COLO668 (cell line): ENCODE data around the gene MFAP3L.

Experiments
- DNase-seq: peaks from one replicate; lab custom pipeline; 2025; ENCODE audit not compliant: unreplicated experiment; lab: John Stamatoyannopoulos, UW

Gene MFAP3L

DNA sequence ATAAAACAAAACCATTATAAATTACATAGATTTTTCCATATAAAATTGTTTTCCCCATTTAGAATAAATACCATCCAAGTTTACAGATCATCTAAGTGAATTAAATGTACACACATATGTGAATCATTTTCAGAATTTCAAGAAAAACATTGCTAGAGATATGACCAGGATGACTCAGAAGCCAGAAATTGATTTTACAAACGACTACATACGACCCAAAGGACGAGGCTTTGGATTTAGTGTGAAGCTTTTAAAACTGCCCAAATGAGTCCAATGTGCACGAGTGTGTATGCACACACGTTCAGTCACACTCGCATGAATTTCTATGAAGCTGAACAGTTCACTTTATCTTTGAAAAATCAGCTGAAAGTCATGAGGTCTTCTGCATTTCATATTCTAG is 37.9 kb downstream of the MFAP3L start:
- no peak for DNase-seq

- DNase-seq: no peak
These were observed 38.6 kb downstream of the MFAP3L start for GRCh38 chr4:169987327-169988228.

DNA sequence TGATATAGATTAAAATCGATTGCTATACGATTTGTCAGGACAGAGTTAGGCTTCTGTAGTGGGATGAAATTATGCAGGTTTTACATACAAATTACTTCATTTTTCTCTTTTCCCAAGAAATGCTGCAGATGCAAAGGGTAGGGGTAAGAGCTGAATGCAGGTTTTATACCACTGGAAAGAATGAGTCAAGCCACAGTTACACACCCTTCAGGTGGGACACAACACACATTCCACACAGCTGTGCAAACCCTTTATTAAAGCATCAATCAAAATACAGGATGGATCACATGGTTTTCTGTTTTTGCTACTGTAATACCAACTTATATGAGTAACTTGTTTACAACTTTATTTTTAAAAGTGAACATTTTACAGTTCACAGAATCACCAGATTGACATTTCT is 39.8 kb downstream of the MFAP3L start:
- DNase-seq: no peak

- DNase-seq: no peak
These were observed 40.3 kb downstream of the MFAP3L start for GRCh38 chr4:169985881-169986280.

- no peak for DNase-seq
These were observed 41.5 kb downstream of the MFAP3L start for GRCh38 chr4:169984745-169985144.

DNA sequence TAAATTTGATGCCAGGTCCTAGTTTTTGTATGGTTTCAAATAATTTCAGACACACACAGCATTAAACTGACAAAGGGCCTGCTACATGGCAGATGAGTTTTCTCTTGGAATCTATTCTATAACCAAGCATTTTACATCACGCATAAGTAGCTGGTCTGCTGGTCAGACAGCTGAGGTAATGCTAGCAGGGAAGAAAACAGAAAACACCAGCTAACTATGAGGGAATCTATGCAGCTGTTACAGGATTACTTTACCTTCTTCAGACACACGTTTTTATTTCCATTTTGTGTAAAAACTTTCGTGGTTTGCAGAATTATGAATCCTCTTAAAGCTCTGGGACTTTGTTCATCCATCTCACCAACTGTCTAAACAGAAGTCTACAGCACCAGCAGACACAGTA is 42.0 kb downstream of the MFAP3L start:
- DNase-seq: no peak

GRCh38 chr4:169976951-169977350 is 49.2 kb downstream of the MFAP3L start:
- DNase-seq: no peak

- DNase-seq: no peak
These were observed 50.1 kb downstream of the MFAP3L start for GRCh38 chr4:169975838-169976796.

GRCh38 chr4:169975131-169975837 is 50.9 kb downstream of the MFAP3L start:
- DNase-seq: no peak

DNA sequence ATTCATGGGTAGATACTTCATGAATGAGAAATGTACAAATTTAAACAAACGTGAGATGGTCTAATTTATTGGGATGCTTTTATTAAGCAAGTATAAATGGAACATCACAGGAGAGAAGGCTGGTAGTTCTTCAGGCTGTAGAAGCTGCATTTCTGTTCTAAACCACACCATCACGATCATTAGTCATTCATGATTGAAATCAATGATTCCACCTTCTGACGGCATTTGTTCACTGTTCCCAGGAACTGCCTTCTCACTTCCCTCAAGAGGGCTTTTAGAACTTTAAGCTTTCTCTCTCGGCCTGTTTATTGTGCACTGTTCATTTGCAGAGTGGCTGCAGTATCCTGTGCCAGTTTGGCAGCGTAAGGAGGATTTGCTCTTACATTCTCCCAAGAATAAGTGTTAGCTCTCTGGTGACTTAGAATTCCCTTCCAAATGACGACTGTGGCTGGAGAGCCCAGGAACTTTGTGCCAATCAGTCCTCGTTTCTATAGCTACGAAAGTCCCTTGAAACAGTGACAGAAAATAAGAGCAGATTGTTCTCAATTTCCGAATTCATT is 54.7 kb downstream of the MFAP3L start:
- DNase-seq: no peak

DNA sequence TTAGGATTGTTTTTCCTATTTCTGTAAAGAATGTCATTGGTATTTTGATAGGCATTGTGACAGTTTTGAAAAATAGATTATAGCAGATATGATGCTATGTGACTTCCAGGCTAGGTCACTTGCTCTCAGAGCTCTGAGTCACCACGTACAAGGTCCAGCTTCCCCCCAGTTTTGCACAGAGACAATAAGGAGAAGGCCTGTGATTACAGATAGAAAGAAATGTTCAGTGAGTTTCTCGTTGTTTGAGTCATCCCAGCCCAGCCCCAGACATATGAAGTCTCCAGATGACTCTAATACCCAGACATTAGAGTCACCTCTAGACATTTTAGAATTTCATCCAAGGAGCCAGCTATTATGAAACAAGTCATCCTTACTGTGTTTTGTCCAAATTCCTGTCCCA is 57.2 kb downstream of the MFAP3L start:
- DNase-seq: no peak

GRCh38 chr4:169963998-169964397 is 62.2 kb downstream of the MFAP3L start:
- DNase-seq: no peak

DNA sequence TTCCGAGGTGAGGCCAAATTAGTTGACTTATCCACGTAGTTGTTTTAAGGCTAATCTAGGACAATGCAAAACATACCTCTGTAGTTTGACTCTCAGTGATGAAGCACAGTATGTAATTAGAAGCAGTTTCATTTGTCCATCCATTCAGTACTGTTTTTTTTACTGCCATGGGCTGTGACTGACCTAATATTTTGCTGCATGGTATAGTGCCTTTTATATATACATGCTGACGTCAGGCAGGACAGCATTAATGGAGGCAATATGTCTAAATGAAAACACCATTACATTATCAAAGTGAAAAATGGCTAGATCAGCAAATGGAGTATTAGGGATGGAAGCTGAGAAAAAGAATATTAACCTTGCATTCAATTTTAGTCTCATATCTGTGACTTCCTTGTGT is 66.9 kb downstream of the MFAP3L start:
- DNase-seq: no peak

GRCh38 chr4:169958629-169959028 is 67.6 kb downstream of the MFAP3L start:
- DNase-seq: no peak

DNA sequence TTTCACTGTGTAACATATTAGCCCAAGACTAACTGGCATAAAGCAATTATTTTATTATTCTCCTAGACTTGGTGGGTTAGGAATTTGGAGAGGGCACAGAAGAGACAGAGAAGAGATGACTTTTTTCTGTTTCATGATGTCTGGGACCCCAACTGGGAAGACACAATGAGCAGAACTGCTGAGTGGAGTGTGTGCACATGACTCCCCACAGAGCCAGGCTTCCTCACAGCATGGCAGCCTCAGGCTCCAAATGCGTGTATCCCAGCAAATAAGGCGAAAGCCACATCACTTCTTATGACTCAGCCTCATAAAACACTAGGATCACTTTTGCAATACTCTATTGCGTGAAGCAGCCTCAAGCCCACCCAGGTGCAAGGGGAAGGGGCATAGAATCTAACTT is 68.4 kb downstream of the MFAP3L start:
- no peak for DNase-seq

DNA sequence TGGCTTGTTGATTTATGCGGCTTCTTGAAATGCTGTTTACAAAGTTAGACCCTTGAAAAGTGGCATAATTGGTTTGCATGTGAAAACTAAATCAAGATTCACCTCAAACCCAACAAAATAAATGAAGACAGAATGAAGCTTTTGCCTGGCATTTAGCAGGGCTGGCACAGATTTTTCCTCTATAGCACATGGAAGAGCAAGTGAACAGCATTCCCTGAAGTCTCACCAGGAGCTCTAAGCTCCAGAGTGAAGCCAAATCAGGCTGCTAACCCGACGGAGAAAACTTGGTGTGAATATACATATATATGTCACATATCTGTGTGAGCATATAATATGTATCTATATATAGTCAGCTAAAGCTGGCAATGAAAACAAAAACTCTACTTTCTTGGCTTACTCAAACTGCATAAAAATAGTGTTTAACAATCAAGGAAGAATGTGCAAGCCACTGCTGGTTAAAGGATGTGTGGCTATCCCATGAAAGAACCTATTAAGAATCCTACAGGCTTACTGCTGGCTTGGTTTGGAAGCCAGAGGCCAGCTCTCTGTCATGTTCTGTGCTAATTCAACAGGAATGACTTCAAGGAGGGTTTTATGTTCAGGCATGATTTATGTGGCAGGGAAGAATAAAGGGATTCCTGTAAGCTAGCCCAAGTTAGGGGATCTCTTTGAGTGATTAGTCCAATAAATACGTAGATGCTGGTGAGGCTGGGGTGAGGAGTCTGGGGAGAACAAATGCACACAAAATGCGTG is 69.9 kb downstream of the MFAP3L start:
- DNase-seq: no peak

- DNase-seq: no peak
These were observed 70.7 kb downstream of the MFAP3L start for GRCh38 chr4:169955521-169955920.

DNA sequence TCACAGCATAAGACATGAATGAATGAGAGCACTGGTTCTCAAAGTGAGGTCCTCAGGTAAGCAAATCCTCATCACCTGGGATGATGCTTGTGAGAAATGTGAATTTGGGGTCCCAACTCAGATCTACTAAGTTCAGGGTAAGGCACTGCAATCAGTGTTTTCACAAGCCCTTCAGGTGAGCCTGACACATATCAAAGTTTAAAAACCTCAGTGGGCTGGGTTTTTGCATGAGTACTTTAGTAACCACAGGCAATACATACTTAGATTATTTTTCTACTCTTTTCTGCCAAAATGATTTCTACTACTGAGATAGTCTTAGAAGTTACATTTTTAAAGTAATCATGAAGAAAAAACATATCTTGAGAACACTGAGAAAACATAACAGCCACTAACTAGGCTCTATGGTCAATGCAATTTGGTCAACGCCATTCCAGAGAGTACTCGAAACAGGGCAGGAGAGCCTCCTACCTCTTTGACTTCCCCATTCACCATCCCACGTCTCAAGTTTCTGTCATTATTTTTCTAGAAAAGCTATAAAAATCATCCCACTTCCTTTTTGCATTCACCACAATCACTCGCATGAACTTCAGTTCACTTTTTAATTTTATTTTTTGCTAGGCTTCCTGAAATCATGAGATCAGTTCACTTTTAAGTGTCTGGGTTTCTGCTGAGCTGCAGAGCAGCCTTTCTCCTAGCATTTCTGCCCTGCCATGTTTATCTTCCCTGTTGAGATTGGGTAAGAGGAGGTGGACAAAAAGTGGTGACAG is 73.8 kb downstream of the MFAP3L start:
- DNase-seq: no peak

GRCh38 chr4:169948271-169948670 is 77.9 kb downstream of the MFAP3L start:
- no peak for DNase-seq
